Measurements from ENCODE around the gene KCNMA1. TPM values are rescaled to one million over a fixed set of nuclear protein-coding genes. Genes with fewer than 3 reads are reported as not detected.

KCNMA1 gene
- total and polyA plus RNA-seq, 10 of the 15 experiments (the other 5 are each of a cell fraction or from before 2014, with no cell fraction given): 8.5 to 77.0 (median 21.3) TPM

DNA sequence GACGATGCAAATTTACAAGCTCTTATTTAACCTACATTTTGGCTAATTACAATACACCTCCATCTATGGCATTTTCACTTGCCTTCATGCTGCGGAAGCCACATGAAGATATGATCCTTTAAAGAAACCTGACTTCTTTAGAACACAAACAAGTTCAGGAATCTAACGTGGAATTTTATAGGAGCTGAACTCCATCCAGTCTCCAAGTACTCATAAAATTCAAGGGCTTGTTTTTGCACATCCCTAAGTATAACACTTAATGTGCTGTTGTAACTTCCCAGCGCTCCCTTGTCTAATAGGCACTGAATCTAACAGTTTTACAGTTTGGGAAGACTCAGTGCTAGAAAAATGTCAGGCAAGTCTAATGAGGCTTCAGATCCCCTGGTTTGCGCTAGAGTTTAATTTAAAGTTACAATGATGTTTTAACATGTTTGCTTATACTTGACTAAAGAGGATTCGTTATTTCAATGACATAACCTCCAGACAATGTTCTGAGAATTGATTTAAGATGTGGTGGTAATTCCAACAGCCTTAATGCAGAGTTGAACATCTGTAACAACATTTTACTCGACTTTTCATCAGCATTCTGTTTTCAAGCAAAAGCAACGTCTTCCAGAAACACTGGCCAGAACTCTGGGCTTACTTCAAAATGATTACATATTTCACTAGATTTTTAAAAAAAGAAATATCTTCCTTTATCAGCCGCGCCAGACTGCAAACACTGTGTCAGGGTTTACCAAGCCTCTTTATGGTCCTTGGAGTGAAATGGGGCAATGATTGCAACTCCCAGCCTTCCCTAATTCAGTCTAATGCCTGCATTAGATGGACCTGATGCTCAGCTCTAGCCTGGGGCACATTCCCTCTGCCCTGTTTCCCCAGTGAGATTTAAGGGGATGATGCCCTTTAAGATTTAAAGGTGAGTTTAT, 664.3 kb downstream of the KCNMA1 start:
- in situ Hi-C loops (cut with MboI) (no loop called here), intact Hi-C loops (cut with micrococcal nuclease; ENCODE audit: unreplicated experiment) (no loop called here)
- H3K27me3 ChIP-seq (replicated peaks in 1 of 2; ENCODE audit: control insufficient read depth in 2 of 2, insufficient read depth in 2 of 2, low read length in 1 of 2): no peaks in the 10 kb centered on the region
- H2AFZ ChIP-seq (ENCODE audit: control insufficient read depth, low read depth, low read length): no peak overlapping the region
- ChIA-PET SMC1A (ENCODE audit: uncharacterized antibody, unreplicated experiment) (interaction anchor here (1.2 kb wide), 1 partner anchor 41 kb away, joined by 3 read pairs; no protein-coding TSS in a partner anchor), RAD21 (ENCODE audit: unreplicated experiment) (interaction anchor here (1.2 kb wide), 1 partner anchor 13 kb away, joined by 3 read pairs; no protein-coding TSS in a partner anchor), POLR2A (no interaction called here), CTCF (interaction anchor here (1.3 kb wide), 1 partner anchor 12 kb away, joined by 3 read pairs; no protein-coding TSS in a partner anchor)
- H3K4me1 ChIP-seq (ENCODE audit: control insufficient read depth, insufficient read depth, low read length): no peaks in the 10 kb centered on the region
- no peak for DNase-seq (ENCODE audit: low read depth, low spot score)
- WGBS (ENCODE audit: insufficient coverage, insufficient replicate concordance, low lambda C conversion rate, missing lambda C conversion rate): 46% methylated on average over 10 of the region's 10 CpGs
- H3K4me3 ChIP-seq: no peak overlapping the region
- no peak for FAIRE-seq
- no peak overlapping the region for H3K27ac ChIP-seq (ENCODE audit: control insufficient read depth, insufficient read depth)
- H3K9ac ChIP-seq (ENCODE audit: control insufficient read depth, insufficient read depth, low read length): no peak overlapping the region
- H3K4me2 ChIP-seq (ENCODE audit: control insufficient read depth, insufficient read depth): no peak overlapping the region
- no peaks in the 10 kb centered on the region for H3K9me3 ChIP-seq (replicated peaks; ENCODE audit: control insufficient read depth, insufficient read depth, low read length)
- no peaks in the 10 kb centered on the region for H4K20me1 ChIP-seq (ENCODE audit: control insufficient read depth, insufficient read depth)
- no peaks in the 10 kb centered on the region for H3K79me2 ChIP-seq (ENCODE audit: control insufficient read depth, insufficient read depth, low read length)
- H3K36me3 ChIP-seq (ENCODE audit: control insufficient read depth in 2 of 2, insufficient read depth in 2 of 2, low read length in 1 of 2): no peaks in the 10 kb centered on the region
- BruUV-seq (replicated peaks): no TSS peak
- no peak for ATAC-seq
- TF ChIP-seq ZSCAN29 (IDR thresholded peaks at IDR 0.05): no peak
- no peak for TF ChIP-seq RFX5 (IDR thresholded peaks at IDR 0.05; ENCODE audit: low read depth, low read length)
- no peak for TF ChIP-seq CREB1 (IDR thresholded peaks at IDR 0.05; ENCODE audit: low read depth)
- TF ChIP-seq IRF3 (IDR thresholded peaks at IDR 0.05): no peak
- TF ChIP-seq, protein P1, sequence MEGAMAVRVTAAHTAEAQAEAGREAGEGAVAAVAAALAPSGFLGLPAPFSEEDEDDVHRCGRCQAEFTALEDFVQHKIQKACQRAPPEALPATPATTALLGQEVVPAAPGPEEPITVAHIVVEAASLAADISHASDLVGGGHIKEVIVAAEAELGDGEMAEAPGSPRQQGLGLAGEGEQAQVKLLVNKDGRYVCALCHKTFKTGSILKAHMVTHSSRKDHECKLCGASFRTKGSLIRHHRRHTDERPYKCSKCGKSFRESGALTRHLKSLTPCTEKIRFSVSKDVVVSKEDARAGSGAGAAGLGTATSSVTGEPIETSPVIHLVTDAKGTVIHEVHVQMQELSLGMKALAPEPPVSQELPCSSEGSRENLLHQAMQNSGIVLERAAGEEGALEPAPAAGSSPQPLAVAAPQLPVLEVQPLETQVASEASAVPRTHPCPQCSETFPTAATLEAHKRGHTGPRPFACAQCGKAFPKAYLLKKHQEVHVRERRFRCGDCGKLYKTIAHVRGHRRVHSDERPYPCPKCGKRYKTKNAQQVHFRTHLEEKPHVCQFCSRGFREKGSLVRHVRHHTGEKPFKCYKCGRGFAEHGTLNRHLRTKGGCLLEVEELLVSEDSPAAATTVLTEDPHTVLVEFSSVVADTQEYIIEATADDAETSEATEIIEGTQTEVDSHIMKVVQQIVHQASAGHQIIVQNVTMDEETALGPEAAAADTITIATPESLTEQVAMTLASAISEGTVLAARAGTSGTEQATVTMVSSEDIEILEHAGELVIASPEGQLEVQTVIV (IDR thresholded peaks at IDR 0.05; ENCODE audit: borderline replicate concordance, partially characterized antibody): no peak
- TF ChIP-seq SMARCA5 (IDR thresholded peaks at IDR 0.05): no peak
- no peak for TF ChIP-seq CBFB (IDR thresholded peaks at IDR 0.05; ENCODE audit: low read depth)
- TF ChIP-seq STAT3 (IDR thresholded peaks at IDR 0.05; ENCODE audit: low read depth, low read length): no peak
- TF ChIP-seq CHD2 (IDR thresholded peaks at IDR 0.05; ENCODE audit: borderline replicate concordance, low read depth, low read length): no peak
- no peak for TF ChIP-seq NR2C2 (IDR thresholded peaks at IDR 0.05; ENCODE audit: borderline replicate concordance, control insufficient read depth, insufficient read length, low read depth)
- no peak for TF ChIP-seq TAF1 (IDR thresholded peaks at IDR 0.05; ENCODE audit: borderline replicate concordance, low read depth, low read length)
- no peak for TF ChIP-seq BHLHE40 (IDR thresholded peaks at IDR 0.05; ENCODE audit: borderline replicate concordance in 1 of 2, low read depth in 2 of 2, low read length in 1 of 2)
- no peak for TF ChIP-seq ZNF687 (IDR thresholded peaks at IDR 0.05)
- TF ChIP-seq MEF2B (IDR thresholded peaks at IDR 0.05; ENCODE audit: partially characterized antibody, poor library complexity, severe bottlenecking): no peak
- no peak for TF ChIP-seq KAT2A (conservative IDR thresholded peaks at IDR 0.05; ENCODE audit: control insufficient read depth, low read depth, low read length)
